HG03354 (cell line): ENCODE data around the gene LAYN.

Source experiments
- ATAC-seq: cut with Tn5 transposase; IDR thresholded peaks from one replicate; pipeline ENCODE4 v1.9.1; 2021; ENCODE audit warnings: mild to moderate bottlenecking; ENCODE audit not compliant: unreplicated experiment, poor library complexity, severe bottlenecking

The LAYN gene

GRCh38 chr11:111528557-111528956 lies 12.0 kb upstream of the LAYN start:
- no peak for ATAC-seq

DNA sequence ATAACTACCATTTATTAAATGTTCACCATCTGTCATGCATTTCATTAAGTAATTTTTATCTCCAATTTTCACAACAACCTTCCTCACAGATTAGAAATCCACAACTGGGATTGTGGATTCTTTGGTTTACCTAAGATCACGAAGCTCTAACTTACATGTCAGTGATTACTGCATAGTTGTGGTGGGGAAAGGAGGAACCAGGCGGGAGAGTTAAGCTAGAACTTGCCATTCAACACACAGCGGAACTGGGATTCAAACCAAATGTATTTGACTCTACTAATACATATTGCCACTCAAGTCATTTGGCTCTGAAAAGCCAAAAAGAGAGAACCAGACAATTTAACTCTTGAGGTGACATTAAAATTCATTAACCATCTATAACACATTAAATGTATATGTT lies 10.4 kb upstream of the LAYN start:
- no peak for ATAC-seq

- ATAC-seq: no peak
These were observed 9.4 kb upstream of the LAYN start for GRCh38 chr11:111531136-111531535.

DNA sequence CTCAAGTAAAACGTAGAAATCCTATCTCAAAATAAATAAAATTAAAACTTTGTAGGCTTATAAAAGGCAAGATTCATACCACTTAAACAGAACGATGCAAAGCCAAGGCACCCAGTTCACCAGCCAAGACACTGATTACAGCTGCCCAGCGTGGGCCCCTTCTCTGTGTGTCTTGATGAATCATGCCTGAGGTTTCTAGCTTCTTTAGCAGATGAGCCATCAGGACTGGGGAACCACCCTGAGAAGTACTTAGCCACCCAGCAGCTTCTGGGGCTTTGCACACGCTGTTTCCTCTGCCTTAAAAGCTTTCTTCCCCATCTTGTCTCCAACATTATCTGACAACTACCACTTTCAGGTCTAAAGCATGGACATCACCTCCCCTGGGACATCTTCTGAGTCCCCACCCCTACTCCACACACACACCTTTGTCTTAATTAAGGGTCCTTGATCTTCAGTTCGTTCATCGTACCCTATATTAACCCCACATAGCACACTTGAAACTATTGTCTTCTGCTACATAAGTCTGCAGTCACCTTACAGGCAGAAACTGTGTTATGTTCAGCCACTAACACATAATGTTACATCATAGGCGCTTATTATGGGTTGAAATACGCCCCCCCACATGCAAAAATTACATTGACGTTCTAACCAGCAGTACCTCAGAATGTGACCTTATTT lies 8.7 kb upstream of the LAYN start:
- ATAC-seq: no peak

GRCh38 chr11:111532365-111532709 lies 8.2 kb upstream of the LAYN start:
- no peak for ATAC-seq

DNA sequence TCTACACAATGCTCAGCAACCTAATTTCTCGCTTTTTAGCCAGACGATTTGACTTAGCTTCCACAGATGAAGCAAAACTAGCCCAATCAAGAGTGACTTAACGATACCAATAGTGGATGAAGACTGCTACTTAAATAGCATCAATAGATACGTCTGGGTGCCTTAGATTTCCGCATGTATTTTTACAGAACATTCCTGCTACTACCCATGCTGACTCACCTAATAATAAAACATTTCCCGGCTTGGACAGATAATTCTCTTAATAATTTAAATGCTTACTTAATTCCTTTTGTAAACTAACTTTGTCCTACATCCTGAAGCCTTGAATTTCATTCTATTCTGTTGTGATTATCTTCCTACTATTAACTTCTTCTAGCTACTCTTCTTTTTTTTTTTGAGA lies 5.2 kb upstream of the LAYN start:
- ATAC-seq: no peak

DNA sequence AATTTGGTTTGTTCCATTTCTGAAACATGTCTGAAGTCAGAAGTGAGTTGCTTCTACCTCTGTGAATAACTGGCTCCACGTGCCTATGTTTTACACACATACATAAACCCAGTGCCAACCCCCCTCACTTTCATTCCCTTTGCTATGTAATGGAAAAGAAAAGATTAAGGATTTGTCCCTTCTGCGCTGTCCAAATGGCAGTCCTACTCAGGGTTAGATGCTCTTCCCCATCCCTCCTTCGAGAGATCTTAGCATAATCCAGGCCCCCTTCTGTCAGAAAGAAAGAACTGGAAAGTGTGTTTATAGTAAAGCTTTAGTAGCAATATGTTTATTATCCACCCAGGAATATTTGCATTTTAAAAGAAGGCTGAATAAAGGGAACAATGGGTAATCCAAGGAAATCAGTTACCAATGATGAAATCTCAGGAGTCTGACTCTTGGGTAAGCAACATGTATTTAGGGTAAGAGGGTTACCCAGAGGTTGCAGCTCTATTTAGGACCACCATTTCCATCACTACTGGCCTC lies 3.1 kb upstream of the LAYN start:
- no peak for ATAC-seq

DNA sequence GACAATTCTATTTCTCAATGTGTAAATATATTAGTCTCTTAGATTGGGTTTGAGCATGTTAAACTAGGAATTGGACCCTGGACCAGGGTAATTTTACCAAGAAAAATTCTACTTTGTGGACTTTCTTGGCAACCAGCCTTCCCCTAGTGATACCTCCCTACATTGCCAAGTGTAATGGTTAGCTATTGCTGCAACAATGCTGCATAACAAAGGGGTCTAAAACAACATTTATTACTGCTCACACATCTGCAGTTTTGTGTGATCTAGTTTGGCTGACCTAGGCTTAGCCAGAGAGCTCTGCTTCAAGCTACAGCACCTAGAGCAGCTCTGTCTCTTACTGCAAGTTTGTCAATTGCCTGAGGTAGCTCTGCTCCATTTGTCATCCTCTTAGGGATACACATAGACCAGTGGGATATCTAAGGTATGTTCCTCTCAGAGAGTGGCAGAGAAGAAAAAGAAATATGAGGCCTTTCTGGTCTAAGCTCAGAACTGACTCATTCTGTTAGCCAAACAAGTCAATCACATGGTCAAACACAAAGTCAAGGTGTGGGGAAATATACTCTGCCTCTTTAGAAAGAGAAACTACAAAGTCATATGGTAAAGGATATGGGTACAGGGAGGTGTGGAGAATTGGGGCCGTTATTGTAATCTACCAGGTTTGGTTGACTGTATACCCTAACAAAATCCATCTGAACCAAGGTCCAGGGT lies 2.0 kb upstream of the LAYN start:
- ATAC-seq: no peak

DNA sequence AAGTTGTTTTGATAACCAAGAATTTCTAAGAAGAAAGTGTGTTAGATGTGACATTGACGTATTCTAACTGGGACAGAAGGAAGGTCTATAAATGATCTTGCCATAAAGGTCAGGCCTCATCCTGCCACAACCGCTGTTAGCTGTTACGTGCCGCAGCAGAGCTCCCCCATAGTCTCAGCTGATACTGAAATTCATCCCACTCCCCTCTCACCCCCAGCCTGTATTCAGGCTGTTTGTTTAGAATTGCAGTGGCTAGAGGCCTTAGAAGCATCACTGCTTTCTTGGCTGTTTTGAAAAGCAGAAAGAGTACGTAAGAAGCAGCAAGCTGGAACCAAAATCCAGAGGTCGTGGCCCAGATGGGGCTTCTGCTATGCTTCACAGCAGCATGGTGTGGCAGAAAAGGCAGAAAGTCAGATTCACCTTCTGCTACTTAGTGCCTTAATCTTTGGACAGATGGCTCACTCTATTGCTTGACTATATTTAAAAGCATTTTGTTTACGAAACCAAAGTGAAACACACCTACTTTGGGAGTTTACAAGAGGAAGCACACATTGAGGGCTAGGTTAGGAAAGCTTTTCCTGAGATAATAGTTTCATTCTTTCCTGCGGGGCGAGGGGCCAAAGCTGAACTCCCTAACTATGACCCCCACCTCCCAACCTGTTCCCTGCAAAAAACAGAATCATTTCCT lies 950 bp upstream of the LAYN start:
- ATAC-seq: no peak

DNA sequence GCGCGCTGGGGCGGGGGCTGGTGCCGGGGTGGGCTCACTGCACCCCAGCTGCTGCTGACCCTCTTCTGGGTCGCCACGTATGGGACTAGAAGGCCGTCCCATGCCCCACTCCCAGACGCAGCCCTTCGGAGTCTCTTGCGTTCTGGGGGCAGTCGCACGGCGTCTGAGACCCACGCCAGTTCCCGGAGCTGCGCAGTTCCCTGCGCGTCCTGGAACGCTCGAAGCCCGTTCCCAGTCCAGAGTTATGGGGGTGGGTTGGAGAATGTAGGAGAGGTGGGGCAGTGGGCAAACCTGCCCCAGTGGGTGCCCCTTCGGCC lies 375 bp downstream of the LAYN start:
- ATAC-seq: no peak

DNA sequence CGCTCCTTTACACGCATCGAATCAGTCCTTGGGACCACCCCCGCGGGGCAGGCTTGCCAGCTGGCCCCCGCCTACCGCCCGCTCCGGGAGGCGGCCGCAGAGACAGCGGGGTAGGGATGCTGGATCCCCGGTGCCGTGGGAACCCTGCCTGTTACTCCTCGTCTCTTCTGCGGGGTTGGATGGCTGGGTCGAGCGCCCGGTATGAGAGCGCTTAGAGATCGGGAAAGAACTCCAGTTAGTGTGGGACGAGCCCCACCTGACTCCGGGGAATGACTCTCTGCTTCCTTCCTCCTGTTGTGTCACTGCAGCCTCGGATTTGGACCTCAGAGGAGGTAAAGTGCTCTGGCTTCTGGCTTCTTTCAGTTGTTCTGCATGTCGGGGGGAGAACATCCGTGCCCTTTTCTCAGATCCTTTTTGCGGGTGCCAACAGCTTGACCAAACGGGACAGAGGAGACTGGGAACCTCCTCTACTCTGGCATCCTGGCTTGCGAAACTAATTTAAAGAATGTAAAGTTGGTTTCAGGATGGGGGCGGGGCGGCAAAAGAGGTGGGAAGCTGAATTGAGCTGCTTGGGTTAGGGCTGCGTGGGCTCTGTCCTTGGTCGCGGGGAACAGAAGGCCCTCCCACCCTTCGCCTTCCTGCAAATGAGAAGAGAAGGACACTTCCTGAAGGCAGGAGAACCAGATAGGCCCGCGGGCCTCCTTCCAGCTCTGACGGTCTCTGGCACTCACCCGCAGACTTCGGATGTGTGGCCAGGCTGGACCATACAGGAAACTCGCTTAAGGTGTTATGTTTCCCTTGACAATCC lies 938 bp downstream of the LAYN start:
- ATAC-seq: no peak

DNA sequence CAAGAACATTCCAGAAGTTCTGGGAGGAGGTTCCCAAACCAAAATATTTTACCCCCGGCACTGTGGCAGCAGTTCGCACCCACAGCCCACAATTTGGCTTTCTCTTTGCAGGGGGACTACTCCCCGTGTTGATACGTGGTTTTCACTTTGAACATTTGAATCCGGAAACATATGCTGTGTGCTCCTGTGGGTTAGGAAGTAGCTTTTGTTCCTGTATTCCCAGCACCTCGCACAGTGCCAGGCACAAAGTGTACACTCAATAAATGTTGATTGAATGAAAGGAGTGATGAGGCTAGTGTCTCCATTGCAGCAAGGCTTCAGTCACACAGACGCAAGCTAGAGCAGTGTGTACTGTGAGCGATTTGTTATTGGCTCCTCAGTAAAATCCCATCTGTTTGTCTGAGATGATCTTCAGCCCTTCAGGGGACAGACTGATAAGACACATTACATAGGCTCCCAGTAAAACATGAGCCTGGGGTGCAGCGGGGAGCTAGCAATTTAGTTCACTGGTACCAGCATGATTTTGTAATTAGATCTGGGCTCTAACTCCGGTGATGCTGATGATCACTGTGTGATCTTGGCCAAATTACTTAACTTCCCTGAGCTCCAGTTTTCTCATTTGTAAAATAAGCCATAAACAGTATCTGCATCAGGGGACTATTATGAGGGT lies 2.2 kb downstream of the LAYN start:
- no peak for ATAC-seq

DNA sequence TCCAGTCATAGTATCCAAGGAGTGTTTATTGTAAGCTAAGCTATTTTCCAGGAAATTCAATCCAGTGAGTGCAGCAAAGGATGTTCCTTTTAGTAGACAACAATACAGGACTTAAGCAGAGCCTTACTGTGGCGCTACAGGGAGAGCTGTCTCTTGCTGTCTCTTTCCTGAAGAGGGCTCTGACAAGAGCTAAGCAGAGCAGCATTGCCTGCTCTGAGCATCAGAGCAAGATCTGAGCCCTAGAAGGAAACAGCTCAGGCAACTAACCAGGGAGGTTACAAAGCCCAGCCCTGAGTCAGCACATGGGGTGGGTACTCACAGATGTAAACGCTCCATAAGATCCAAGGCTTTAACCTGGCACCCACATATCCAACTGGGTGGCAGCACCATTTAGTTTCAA lies 8.0 kb downstream of the LAYN start:
- ATAC-seq: no peak

GRCh38 chr11:111549196-111549868 lies 8.8 kb downstream of the LAYN start:
- ATAC-seq: no peak

GRCh38 chr11:111549869-111550203 lies 9.3 kb downstream of the LAYN start:
- no peak for ATAC-seq

DNA sequence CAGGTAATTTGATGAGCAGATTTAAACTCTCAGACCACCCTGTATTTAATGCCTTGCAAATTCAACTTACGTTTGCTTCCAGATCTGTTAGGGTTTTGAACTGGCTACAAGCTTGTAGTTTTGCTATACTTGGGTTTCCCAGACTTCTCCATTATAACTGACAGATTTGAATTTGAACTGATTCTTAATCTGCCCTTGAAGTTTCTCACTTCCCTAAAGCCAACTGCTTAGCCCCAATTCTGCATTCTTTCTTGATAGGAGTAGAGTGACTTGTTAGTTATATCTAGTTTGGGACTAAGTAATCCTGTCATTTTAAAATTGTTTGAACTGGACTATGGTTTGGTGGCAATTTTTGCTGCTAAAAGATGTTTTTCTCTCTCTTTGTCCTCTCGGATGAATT lies 9.7 kb downstream of the LAYN start:
- no peak for ATAC-seq

DNA sequence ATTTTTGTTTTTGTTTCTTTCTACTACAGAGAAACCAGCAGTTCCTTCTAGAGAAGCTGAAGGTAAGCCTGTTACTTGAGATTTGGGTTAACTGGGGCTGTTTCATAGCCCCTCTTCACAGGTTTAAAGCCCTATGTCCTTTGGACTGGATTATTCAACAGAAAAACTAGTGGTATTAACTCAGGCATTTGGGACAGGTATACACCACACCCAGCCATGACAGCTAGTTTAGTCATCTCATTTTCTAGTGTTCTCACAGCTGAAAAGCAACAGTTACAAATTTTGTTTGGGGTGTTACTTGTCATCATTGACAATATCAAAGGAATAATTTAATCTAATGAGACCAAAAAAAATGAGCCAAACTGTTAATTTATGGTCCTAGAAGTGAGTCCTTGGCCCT lies 14.0 kb downstream of the LAYN start:
- ATAC-seq: no peak

GRCh38 chr11:111555255-111555654 lies 14.7 kb downstream of the LAYN start:
- ATAC-seq: no peak

- ATAC-seq: no peak
These were observed 17.0 kb downstream of the LAYN start for GRCh38 chr11:111557425-111558111.
